Measurements from ENCODE around the gene PTH2R.
"Not testable (repeated sequence)": the region's sequence is repeated elsewhere in the genome, so short reads cannot be mapped to it uniquely, and the experiment has no call there.

Gene PTH2R

GRCh38 chr2:208485390-208485789 is 78.8 kb downstream of the PTH2R start:
- no peak for DNase-seq (ENCODE audit: low read depth, low spot score)

GRCh38 chr2:208488686-208489564 is 82.3 kb downstream of the PTH2R start:
- DNase-seq (ENCODE audit: low read depth, low spot score) = no peak

- no peak for DNase-seq (ENCODE audit: low read depth, low spot score)
Measured at GRCh38 chr2:208489687-208490086, 83.1 kb downstream of the PTH2R start.

- no peak for DNase-seq (ENCODE audit: low read depth, low spot score)
Measured at GRCh38 chr2:208490492-208490891, 83.9 kb downstream of the PTH2R start.

GRCh38 chr2:208491641-208492040 is 85.0 kb downstream of the PTH2R start:
- DNase-seq (ENCODE audit: low read depth, low spot score) = no peak

- DNase-seq (ENCODE audit: low read depth, low spot score) = no peak
Measured at GRCh38 chr2:208492069-208492468, 85.5 kb downstream of the PTH2R start.

GRCh38 chr2:208493186-208493585 is 86.6 kb downstream of the PTH2R start:
- DNase-seq (ENCODE audit: low read depth, low spot score) = no peak

GRCh38 chr2:208496129-208496528 is 89.5 kb downstream of the PTH2R start:
- no peak for DNase-seq (ENCODE audit: low read depth, low spot score)

GRCh38 chr2:208501206-208501605 is 94.6 kb downstream of the PTH2R start:
- DNase-seq (ENCODE audit: low read depth, low spot score) = no peak

- DNase-seq (ENCODE audit: low read depth, low spot score) = no peak
Measured at GRCh38 chr2:208502288-208502687, 95.7 kb downstream of the PTH2R start.

GRCh38 chr2:208505365-208505764 is 98.8 kb downstream of the PTH2R start:
- DNase-seq (ENCODE audit: low read depth, low spot score) = not testable (repeated sequence)

- DNase-seq (ENCODE audit: low read depth, low spot score) = no peak
Measured at GRCh38 chr2:208509586-208509985, 103.0 kb downstream of the PTH2R start.

GRCh38 chr2:208511016-208511415 is 104.4 kb downstream of the PTH2R start:
- DNase-seq (ENCODE audit: low read depth, low spot score) = no peak

GRCh38 chr2:208511573-208511972 is 105.0 kb downstream of the PTH2R start:
- DNase-seq (ENCODE audit: low read depth, low spot score) = no peak

GRCh38 chr2:208515099-208515498 is 108.5 kb downstream of the PTH2R start:
- DNase-seq (ENCODE audit: low read depth, low spot score) = no peak

GRCh38 chr2:208523069-208523468 is 116.5 kb downstream of the PTH2R start:
- DNase-seq (ENCODE audit: low read depth, low spot score) = not testable (repeated sequence)

- not testable (repeated sequence) for DNase-seq (ENCODE audit: low read depth, low spot score)
Measured at GRCh38 chr2:208525165-208525564, 118.6 kb downstream of the PTH2R start.

GRCh38 chr2:208529796-208530195 is 123.2 kb downstream of the PTH2R start:
- no peak for DNase-seq (ENCODE audit: low read depth, low spot score)

- DNase-seq (ENCODE audit: low read depth, low spot score) = no peak
Measured at GRCh38 chr2:208531361-208531760, 124.8 kb downstream of the PTH2R start.

- DNase-seq (ENCODE audit: low read depth, low spot score) = not testable (repeated sequence)
Measured at GRCh38 chr2:208535578-208535977, 129.0 kb downstream of the PTH2R start.

- no peak for DNase-seq (ENCODE audit: low read depth, low spot score)
Measured at GRCh38 chr2:208541461-208541988, 134.9 kb downstream of the PTH2R start.

GRCh38 chr2:208541989-208542464 is 135.4 kb downstream of the PTH2R start:
- no peak for DNase-seq (ENCODE audit: low read depth, low spot score)

GRCh38 chr2:208542465-208543041 is 136.0 kb downstream of the PTH2R start:
- DNase-seq (ENCODE audit: low read depth, low spot score) = no peak

Measured in astrocyte of the hippocampus (primary cell).